Loucy (cell line): ENCODE data around the gene TBC1D20.
"Not testable (repeated sequence)": the region's sequence is repeated elsewhere in the genome, so short reads cannot be mapped to it uniquely, and the experiment has no call there.

Experiments
- CTCF ChIP-seq: fragments of 200-600 bp; sonication (generic); conservative IDR thresholded peaks from 2 replicates; pipeline ENCODE4 v1.5.1; 2014; ENCODE audit warnings: mild to moderate bottlenecking, antibody characterized with exemption, low read length
- EZH2phosphoT487 ChIP-seq: fragments of 200-600 bp; IDR thresholded peaks from 2 replicates; pipeline ENCODE4 v1.6.1; 2018; ENCODE audit warnings: antibody characterized with exemption, mild to moderate bottlenecking, moderate library complexity, borderline replicate concordance

GRCh38 chr20:510328-511057 lies 48.2 kb upstream of the TBC1D20 start:
- not testable (repeated sequence) for TF ChIP-seq CTCF, EZH2phosphoT487
